HUES48 (cell line): ENCODE data around the gene GPALPP1.
"Not testable (repeated sequence)": the region's sequence is repeated elsewhere in the genome, so short reads cannot be mapped to it uniquely, and the experiment has no call there.

Experiments
- H3K27ac ChIP-seq: one replicate; pipeline ENCODE4 v1.7.0; 2013; ENCODE audit warnings: low read depth, low read length, inconsistent platforms
- H3K27me3 ChIP-seq: 2 replicates; pipeline ENCODE4 v1.6.1; 2013; ENCODE audit warnings: mild to moderate bottlenecking, low read length; ENCODE audit not compliant: control insufficient read depth, insufficient read depth
- H3K36me3 ChIP-seq: 2 replicates; pipeline ENCODE4 v1.6.1; 2013; ENCODE audit warnings: low read length; ENCODE audit not compliant: control insufficient read depth, insufficient read depth
- H3K4me1 ChIP-seq: 2 replicates; pipeline ENCODE4 v1.6.1; 2013; ENCODE audit warnings: mild to moderate bottlenecking, low read length; ENCODE audit not compliant: control insufficient read depth, insufficient read depth
- H3K4me3 ChIP-seq: 2 replicates; pipeline ENCODE4 v1.5.1; 2013; ENCODE audit warnings: mild to moderate bottlenecking, low read depth, low read length
- H3K9ac ChIP-seq: 2 replicates; pipeline ENCODE4 v1.6.1; 2013; ENCODE audit warnings: mild to moderate bottlenecking, low read depth, low read length, moderate library complexity
- H3K9me3 ChIP-seq: 2 replicates; pipeline ENCODE4 v1.6.1; 2013; ENCODE audit warnings: low read length; ENCODE audit not compliant: control insufficient read depth, insufficient read depth

Gene GPALPP1

GRCh38 chr13:45063889-45064288, 74.6 kb downstream of the GPALPP1 start:
- not testable (repeated sequence) for H3K9me3 ChIP-seq, H3K4me1 ChIP-seq, H3K27ac ChIP-seq, H3K4me3 ChIP-seq, H3K27me3 ChIP-seq, H3K9ac ChIP-seq, H3K36me3 ChIP-seq

- no peaks in the 10 kb centered on the region for H3K27me3 ChIP-seq
- H3K4me3 ChIP-seq, result no peak overlapping the region
- no peaks in the 10 kb centered on the region for H3K36me3 ChIP-seq
- H3K9ac ChIP-seq, result no peak overlapping the region
- no peak overlapping the region for H3K27ac ChIP-seq
- H3K4me1 ChIP-seq, result no peaks in the 10 kb centered on the region
- no peaks in the 10 kb centered on the region for H3K9me3 ChIP-seq
These were observed 75.6 kb downstream of the GPALPP1 start for GRCh38 chr13:45064889-45065288.

GRCh38 chr13:45068036-45069001, 79.0 kb downstream of the GPALPP1 start:
- no peak overlapping the region for H3K4me3 ChIP-seq
- no peaks in the 10 kb centered on the region for H3K9me3 ChIP-seq
- H3K27ac ChIP-seq, result no peak overlapping the region
- H3K27me3 ChIP-seq, result no peaks in the 10 kb centered on the region
- no peaks in the 10 kb centered on the region for H3K4me1 ChIP-seq
- H3K9ac ChIP-seq, result no peak overlapping the region
- no peaks in the 10 kb centered on the region for H3K36me3 ChIP-seq

GRCh38 chr13:45073809-45074208, 84.5 kb downstream of the GPALPP1 start:
- Histone ChIP-seq H3K9me3 (no peaks in the 10 kb centered on the region), H3K9ac (no peak overlapping the region), H3K4me1 (no peaks in the 10 kb centered on the region), H3K27ac (no peak overlapping the region), H3K36me3 (no peaks in the 10 kb centered on the region), H3K4me3 (no peak overlapping the region), H3K27me3 (no peaks in the 10 kb centered on the region)

- Histone ChIP-seq H3K9me3 (no peaks in the 10 kb centered on the region), H3K36me3 (no peaks in the 10 kb centered on the region), H3K27ac (no peak overlapping the region), H3K4me1 (no peaks in the 10 kb centered on the region), H3K9ac (no peak overlapping the region), H3K4me3 (no peak overlapping the region), H3K27me3 (no peaks in the 10 kb centered on the region)
These were observed 85.4 kb downstream of the GPALPP1 start for GRCh38 chr13:45074721-45075120.

GRCh38 chr13:45078003-45078402, 88.7 kb downstream of the GPALPP1 start:
- H3K27me3 ChIP-seq, result no peaks in the 10 kb centered on the region
- H3K4me3 ChIP-seq, result no peak overlapping the region
- no peak overlapping the region for H3K27ac ChIP-seq
- H3K9ac ChIP-seq, result no peak overlapping the region
- no peaks in the 10 kb centered on the region for H3K36me3 ChIP-seq
- H3K4me1 ChIP-seq, result no peaks in the 10 kb centered on the region
- no peaks in the 10 kb centered on the region for H3K9me3 ChIP-seq
